HG03097 (cell line): Measurements from ENCODE around the gene FBF1.
"Not testable (repeated sequence)": the region's sequence is repeated elsewhere in the genome, so short reads cannot be mapped to it uniquely, and the experiment has no call there.

Experiments used
- ATAC-seq: cut with Tn5 transposase; IDR thresholded peaks from one replicate; pipeline ENCODE4 v1.9.1; 2021; ENCODE audit not compliant: unreplicated experiment, low FRiP score

The FBF1 gene

GRCh38 chr17:75940727-75941441, at the start of gene FBF1:
Gene FBF1 (minus strand): TSS chr17:75941042. CDS start chr17:75938149, 2,893 bp downstream.
- ATAC-seq: peak; percentile 88

GRCh38 chr17:75987041-75987440, 46.2 kb upstream of the FBF1 start:
- ATAC-seq: no peak

GRCh38 chr17:75985986-75986385, 45.1 kb upstream of the FBF1 start:
- ATAC-seq: no peak

- no peak for ATAC-seq
Measured at GRCh38 chr17:75983501-75984181, 42.8 kb upstream of the FBF1 start.

GRCh38 chr17:75981019-75981615, 40.3 kb upstream of the FBF1 start:
- no peak for ATAC-seq

GRCh38 chr17:75980188-75981018, 39.6 kb upstream of the FBF1 start:
- no peak for ATAC-seq

GRCh38 chr17:75979705-75980187, 38.9 kb upstream of the FBF1 start:
- ATAC-seq: peak; percentile 20

GRCh38 chr17:75978938-75979704, 38.3 kb upstream of the FBF1 start, which contains the start of the genes ACOX1 and TEN1:
Gene ACOX1 (minus strand): TSS chr17:75979166. CDS start chr17:75979073, 93 bp downstream.
Gene TEN1 (plus strand): TSS chr17:75979240. CDS start chr17:75986193, 6,953 bp downstream.
- ATAC-seq: peak; percentile 87

GRCh38 chr17:75976175-75976848, 35.5 kb upstream of the FBF1 start:
- no peak for ATAC-seq

GRCh38 chr17:75975757-75976174, 34.9 kb upstream of the FBF1 start:
- no peak for ATAC-seq

- not testable (repeated sequence) for ATAC-seq
Measured at GRCh38 chr17:75975187-75975586, 34.3 kb upstream of the FBF1 start.

GRCh38 chr17:75970626-75971025, 29.8 kb upstream of the FBF1 start:
- ATAC-seq: no peak

- no peak for ATAC-seq
Measured at GRCh38 chr17:75970011-75970523, 29.2 kb upstream of the FBF1 start.

GRCh38 chr17:75969044-75969443, 28.2 kb upstream of the FBF1 start:
- ATAC-seq: not testable (repeated sequence)

- no peak for ATAC-seq
Measured at GRCh38 chr17:75965468-75965867, 24.6 kb upstream of the FBF1 start.

GRCh38 chr17:75959839-75960511, 19.1 kb upstream of the FBF1 start:
- ATAC-seq: no peak

GRCh38 chr17:75959051-75959838, 18.4 kb upstream of the FBF1 start:
- ATAC-seq: no peak
